Hepatic stellate cell (primary cell): ENCODE measurements around the gene USE1.
"Not testable (repeated sequence)": the region's sequence is repeated elsewhere in the genome, so short reads cannot be mapped to it uniquely, and the experiment has no call there.

Experiments
- DNase-seq: peaks from one replicate; pipeline ENCODE4 v3.0.0; 2011; ENCODE audit warnings: low spot score

The USE1 gene

GRCh38 chr19:17215127-17215971, at the start of gene USE1:
TSS of gene USE1 (plus strand) at chr19:17215357. CDS start at chr19:17215406, 49 bp downstream.
- DNase-seq, result peak; percentile 96

DNA sequence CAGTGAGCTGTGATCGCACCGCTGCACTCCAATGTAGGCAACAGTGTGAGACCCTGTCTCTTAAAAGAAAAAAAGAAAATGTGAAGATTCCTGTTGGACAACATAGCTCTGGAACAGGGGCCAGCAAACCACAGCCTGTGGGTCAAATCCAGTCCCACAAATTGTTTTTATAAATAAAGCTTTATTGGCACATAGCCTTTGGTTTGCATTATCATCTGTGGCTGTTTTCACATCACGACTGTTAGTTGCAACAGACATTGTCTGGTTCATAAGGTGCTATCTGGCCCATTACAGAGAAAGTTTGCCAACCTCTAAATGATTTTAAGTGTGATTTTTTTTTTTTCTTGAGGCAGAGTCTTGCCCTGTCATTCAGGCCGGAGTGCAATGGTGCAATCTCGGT, 49.4 kb upstream of the USE1 start:
- DNase-seq, result no peak

GRCh38 chr19:17170538-17171297, 44.4 kb upstream of the USE1 start:
- no peak for DNase-seq

DNA sequence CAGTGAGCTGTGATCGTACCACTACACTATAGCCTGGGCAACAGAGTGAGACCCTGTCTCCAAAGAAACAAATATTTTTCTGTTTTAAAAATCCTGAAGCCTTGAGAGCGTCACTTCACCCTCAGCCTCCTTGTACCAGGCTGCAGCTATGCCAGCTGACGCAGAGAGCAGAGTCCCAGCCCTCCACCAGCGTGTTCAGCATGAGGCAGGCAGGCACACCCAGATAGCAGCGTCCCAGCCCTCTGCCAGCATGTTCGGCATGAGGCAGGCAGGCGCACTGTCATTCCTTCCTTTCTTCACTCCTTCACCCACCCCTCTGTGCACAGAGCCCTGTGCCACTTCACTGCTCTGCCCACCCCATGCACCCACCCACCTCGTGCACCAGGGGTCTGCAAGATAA, 43.3 kb upstream of the USE1 start:
- DNase-seq, result no peak

GRCh38 chr19:17172624-17173345, 42.4 kb upstream of the USE1 start:
- DNase-seq, result no peak

- no peak for DNase-seq
Observed at GRCh38 chr19:17178291-17178690, 36.9 kb upstream of the USE1 start.

DNA sequence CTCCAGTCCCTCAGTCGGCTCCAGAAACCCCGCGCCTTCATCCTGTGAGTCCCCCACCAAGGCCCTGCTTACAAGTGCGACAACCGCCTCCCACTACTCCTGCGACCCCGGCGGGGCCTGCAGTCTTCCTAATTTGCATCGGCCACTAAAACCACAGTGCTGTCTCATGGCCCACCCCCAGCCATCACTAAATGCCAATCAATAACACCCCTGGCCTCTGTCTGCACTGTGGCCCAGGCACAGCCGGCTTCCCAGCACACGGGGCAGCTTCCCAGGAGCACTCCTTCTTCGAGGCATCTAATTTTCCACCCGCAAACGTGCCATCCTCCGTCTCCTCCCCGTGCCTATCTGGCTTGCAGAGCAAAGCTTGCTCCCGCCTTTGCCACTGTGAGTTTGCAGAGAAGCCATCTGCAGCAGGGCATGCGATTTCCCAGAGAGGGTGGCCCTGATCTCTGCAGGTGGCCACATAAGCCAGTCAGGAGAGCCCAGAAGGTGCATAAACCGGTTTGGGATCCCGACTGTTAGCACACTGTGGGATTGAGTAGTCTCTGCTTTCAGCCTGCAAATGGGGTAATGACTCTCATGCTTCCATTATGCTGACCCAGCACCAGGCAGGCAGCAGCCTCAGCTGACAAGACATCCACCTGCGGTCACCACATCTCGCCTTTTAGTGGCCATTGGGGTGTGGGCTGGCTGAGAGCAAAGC, 34.0 kb upstream of the USE1 start:
- DNase-seq, result no peak

DNA sequence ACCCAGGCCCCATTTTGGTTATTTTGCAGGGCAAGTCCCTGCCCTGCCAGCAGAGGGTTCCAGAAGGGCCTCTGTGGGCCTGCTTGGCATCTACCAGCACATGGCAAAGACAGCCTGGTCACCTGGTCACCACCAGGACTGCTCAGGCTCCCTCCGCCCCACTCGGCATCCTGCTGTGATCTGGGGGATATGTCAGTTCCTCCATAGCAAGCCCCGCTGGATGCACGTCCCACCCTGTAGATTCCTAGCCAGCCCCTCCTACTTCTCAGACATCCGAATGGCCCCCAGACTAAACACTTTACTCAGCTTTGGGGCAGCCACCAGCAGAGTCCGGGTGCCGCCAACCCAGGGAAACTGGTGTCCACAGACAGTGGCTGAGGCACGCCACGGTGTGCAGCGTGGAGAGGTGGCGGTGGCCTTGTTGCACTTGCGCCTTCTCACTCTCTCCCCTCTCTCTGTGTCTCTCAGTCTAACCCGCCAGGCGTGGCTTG, 31.8 kb upstream of the USE1 start:
- no peak for DNase-seq

DNA sequence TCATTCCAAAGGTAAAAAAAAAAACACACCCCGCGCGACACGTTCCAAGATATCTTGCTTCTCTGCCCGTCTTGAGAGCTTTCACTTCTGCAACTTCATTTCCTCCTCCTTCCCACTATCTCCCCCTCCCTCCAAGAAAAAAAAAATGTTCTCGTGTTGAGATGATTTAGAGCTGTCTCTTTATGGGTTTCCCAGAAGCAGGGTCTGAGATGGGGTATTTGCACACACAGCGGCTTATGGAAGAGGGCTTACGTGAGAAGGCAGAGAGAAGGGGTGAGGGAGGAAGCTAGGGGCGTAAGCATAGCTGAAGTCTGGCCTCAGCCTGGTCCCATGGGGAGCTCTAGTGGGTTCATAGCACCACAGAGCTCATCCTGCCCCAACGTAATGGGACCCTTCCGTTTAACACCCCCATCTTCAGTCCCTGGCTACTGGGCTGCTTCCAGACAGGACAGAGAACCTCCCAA, 31.3 kb upstream of the USE1 start:
- no peak for DNase-seq

DNA sequence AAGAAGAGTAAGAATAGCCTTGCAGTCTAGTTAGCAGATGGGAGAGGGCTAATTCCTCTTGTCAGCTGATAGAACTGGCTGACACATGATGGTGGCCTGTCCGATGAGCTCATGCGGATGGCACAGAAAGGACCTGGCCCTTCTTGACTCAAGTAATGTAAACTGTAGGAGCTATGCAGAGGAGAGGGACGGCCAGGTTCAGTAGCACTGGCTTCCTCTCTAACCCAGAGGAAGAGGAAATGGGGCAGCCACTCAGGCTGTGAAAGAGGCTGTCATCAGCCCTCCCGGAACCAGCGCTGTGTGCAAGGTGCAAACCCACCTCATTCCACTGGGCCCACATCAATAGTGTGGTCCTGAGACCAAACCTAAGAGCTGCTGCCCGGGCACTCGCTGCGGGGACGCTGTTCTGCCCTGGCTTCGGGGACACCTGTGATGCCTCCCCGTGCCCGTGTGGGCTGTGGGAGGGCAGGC, 30.8 kb upstream of the USE1 start:
- DNase-seq, result no peak

DNA sequence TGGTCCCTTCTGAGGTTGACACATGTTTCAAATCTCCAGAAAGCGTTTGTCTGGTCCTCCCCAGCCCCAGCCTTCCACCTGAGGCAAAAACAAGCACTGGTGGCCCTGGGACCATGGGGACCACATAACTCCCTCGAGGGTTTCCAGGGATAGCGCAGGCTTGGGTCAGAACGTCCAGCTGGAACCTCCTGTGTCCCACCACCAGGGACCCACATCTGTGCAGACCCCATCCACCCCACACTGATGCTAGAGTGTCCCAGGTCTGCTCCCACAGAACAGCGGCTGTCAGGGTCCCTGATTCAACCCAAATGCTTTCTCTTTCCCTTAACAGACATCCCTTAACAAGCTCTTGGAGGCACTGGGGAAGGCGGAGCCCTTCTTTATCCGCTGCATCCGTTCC, 29.6 kb upstream of the USE1 start:
- DNase-seq, result no peak

DNA sequence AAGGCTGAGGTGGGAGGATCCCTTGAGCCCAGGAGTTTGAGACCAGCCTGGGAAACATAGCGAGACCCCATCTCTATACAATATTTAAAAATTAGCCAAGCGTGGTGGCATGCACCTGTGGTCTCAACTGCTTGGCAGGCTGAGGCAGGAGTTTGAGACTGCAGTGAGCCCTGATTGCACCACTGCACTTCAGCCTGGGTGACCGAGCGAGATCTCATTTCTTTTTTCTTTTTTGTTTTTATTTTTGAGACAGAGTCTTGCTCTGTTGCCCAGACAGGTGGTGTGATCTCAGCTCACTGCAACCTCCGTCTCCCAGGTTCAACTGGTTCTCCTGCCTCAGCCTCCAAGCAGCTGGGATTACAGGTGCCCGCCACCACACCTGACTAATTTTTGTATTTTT, 23.4 kb upstream of the USE1 start:
- DNase-seq, result not testable (repeated sequence)

DNA sequence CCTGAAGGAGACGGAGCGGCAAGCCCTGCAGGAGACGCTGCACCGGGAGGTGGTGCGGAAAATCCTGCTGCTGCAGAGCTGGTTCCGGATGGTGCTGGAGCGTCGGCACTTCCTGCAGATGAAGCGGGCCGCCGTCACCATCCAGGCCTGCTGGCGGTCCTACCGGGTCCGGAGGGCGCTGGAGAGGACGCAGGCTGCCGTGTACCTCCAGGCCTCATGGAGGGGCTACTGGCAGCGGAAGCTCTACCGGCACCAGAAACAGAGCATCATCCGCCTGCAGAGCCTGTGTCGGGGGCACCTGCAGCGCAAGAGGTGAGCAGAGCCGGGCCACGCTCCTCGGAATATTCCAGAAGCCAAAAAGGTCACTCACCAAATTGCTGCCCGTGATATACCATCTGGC, 22.4 kb upstream of the USE1 start:
- no peak for DNase-seq

GRCh38 chr19:17194608-17195007, 20.5 kb upstream of the USE1 start:
- no peak for DNase-seq

- no peak for DNase-seq
Observed at GRCh38 chr19:17195106-17195505, 20.1 kb upstream of the USE1 start.

- no peak for DNase-seq
Observed at GRCh38 chr19:17196610-17197009, 18.5 kb upstream of the USE1 start.

- no peak for DNase-seq
Observed at GRCh38 chr19:17197666-17198065, 17.5 kb upstream of the USE1 start.

DNA sequence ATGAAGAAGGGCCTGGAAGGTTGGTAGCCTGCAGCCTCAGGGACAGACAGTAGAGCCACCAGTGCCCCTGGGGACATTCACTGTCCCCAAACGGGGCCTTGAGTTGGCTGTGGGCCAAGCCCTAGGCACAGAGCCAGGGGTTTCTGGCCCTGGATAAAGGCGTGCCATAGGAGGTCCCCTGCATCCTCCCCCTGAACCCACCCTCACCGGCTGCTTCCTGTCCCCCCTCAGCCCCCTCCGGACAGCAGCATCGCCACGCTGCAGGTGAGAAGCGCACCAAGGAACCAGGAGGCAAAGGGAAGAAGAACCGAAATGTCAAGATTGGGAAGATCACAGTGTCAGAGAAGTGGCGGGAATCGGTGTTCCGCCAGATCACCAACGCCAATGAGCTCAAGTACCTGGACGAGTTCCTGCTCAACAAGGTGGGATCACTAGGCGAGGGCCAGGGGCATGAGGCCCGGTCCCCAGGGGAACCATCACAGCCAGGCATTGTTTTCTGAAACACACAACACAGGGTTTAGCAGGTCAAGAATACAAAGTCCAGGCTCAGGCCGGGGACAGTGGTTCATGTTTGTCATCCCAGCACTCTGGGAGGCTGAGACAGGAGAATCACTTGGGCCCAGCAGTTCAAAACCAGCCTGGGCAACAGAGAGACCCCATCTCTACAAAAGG, 14.6 kb upstream of the USE1 start:
- no peak for DNase-seq

GRCh38 chr19:17202249-17202648, 12.9 kb upstream of the USE1 start:
- DNase-seq, result no peak

- no peak for DNase-seq
Observed at GRCh38 chr19:17202713-17203112, 12.4 kb upstream of the USE1 start.
